ENCODE results near the gene RPSA.
"Not testable (repeated sequence)": the region's sequence is repeated elsewhere in the genome, so short reads cannot be mapped to it uniquely, and the experiment has no call there.

The RPSA gene

DNA sequence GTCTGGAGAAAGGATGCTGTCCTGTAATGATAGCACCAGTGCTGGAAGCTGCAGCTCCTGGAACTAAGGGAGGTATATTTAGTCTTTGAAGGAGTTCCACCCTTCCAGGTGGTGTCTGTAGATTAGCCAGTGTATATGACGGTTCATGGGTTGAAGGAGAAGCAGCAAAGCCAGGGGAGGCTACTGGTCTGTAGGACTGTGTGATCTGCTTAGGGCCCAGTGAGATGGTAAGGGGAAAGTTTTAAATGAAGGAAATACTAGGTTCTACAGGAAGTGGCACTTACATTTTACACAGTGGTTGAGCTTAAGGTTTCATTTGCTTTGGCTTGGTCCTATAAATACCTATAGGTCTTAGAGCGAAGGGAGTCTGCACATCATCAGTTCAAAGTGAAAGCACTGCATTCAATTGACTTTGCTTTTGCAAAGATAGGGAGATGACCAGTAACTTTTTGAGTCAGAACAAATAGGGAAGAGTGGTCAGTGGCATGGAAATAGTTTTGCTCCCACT lies 17.7 kb upstream of the RPSA start:
- DNase-seq (ENCODE audit: low read depth), result no peak

- no peak for DNase-seq (ENCODE audit: low read depth)
Observed at GRCh38 chr3:39390181-39390580, 16.3 kb upstream of the RPSA start.

DNA sequence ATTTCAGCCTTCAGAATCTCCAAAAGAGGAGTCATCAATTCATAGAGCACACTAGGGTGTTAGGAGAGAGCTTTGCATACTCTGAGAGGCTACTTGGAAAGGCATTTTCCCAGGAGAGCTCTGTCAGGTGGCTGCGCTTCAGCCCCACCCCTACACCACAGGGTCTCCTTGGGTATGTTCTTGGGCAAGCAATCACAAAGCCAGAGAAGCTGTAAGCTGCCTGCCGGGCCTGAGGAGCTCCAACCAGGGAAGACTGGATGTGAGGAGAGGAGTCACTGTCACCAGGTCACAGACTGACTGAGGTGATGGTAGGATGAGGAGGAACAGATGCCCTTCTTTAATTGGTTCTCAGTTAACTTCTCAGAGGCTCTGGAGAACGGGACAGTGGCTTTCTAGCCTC lies 9.8 kb upstream of the RPSA start:
- no peak for DNase-seq (ENCODE audit: low read depth)

- DNase-seq (ENCODE audit: low read depth), result no peak
Observed at GRCh38 chr3:39398700-39399099, 7.8 kb upstream of the RPSA start.

DNA sequence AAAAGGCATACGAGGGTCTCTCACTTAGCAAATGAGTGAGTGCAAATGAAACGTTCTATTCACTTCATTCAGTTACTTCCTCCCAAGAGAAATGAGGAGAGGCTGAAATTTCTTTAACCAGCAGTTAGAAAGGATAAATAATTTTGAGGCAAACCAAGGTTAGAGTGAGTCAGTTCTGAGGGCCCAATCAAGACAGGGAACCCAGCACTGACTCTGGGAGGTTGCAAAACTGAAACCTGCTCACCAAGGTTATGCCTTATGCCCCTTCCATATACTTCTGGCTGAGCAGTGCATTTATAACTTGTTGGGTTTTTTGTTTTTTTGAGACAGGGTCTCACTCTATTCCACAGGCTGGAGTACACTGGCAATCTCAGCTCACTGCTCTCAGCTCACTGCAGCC lies 4.5 kb upstream of the RPSA start:
- DNase-seq (ENCODE audit: low read depth), result no peak

GRCh38 chr3:39404943-39405686 lies 1.4 kb upstream of the RPSA start:
- no peak for DNase-seq (ENCODE audit: low read depth)

GRCh38 chr3:39405687-39406367 lies 693 bp upstream of the RPSA start:
- no peak for DNase-seq (ENCODE audit: low read depth)

- no peak for DNase-seq (ENCODE audit: low read depth)
Observed at GRCh38 chr3:39407259-39407629, 724 bp downstream of the RPSA start.

DNA sequence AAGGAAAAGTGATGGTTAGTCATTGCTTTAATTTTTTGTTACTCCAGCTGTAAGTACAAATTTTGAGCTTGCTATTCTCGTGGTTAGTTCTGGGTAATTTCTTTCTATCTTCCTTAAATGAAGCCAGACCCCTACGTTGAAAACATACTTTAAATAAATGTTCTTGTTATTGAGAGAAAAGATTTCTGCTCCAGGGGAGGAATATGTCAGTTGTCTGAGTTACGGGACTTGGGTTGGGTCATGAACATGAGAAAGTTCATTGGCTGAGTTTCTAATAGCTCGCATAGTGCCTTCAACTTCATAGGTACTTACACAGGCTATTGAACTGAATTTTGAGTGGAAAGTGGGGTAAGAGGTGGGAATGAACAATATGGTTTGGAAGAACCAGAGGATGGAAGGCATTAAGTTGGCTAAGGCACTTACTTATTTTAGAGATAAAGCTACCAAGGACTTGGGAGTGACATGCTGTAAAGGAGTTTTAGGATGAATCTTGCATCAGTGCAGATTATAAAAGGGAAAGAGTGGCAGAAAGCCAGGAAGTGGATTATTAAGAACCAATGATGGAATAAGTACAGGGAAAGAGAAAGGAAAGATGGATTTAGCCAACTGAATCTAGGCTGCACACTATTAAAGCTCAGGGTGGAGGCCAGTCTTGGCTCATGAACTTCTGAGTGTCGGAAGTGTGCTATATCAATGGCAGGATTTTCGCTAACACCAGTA lies 1.4 kb downstream of the RPSA start:
- DNase-seq (ENCODE audit: low read depth), result no peak

- DNase-seq (ENCODE audit: low read depth), result no peak
Observed at GRCh38 chr3:39408493-39409372, 2.2 kb downstream of the RPSA start.

DNA sequence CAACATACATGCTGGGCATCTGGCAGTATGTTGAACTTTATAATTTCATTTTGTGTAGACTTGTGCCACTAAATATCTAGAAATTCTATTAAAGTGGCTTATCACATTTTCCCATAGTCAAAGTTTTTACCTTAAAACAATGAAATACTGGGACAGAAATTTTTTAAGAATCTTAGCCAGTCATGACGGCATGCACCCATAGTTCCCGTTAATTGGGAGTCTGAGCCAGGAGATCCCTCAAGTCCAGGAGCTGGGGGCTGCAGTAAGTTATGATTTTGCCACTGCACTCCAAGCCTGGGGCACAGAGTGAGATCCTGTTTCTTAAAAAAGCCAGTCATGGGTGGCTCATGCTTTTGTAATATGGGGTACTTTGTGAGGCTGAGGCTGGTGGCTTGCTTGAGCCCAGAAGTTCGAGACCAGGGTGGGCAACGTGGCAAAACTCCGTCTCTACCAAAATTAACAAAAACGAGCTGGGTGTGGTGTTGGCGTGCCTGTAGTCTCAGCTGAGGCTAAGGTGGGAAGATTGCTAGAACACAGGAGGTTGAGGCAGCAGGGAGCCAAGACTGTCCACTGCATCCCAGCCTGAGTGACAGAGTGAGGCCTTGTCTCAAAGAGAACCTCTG lies 3.1 kb downstream of the RPSA start:
- no peak for DNase-seq (ENCODE audit: low read depth)

GRCh38 chr3:39410893-39411292 lies 4.4 kb downstream of the RPSA start:
- no peak for DNase-seq (ENCODE audit: low read depth)

GRCh38 chr3:39412668-39413260 lies 6.2 kb downstream of the RPSA start:
- DNase-seq (ENCODE audit: low read depth), result no peak

GRCh38 chr3:39413691-39414420 lies 7.3 kb downstream of the RPSA start:
- no peak for DNase-seq (ENCODE audit: low read depth)

GRCh38 chr3:39414421-39414907 lies 7.9 kb downstream of the RPSA start:
- DNase-seq (ENCODE audit: low read depth), result no peak

DNA sequence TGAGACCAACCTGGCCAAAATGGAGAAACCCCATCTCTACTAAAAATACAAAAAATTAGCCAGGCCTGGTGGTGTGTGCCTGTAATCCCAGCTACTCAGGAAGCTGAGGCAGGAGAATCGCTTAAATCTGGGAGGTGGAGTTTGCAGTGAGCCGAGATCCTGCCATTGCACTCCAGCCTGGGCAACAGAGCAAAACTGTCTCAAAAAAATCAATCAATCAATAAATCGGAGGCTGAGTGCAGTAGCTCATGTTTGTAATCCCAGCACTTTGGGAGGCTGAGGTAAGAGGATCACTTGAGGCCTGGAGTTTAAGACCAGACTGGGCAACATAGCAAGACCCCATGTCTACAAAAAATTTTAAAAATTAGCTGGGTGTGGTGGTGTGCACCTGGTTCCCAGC lies 8.8 kb downstream of the RPSA start:
- not testable (repeated sequence) for DNase-seq (ENCODE audit: low read depth)

DNA sequence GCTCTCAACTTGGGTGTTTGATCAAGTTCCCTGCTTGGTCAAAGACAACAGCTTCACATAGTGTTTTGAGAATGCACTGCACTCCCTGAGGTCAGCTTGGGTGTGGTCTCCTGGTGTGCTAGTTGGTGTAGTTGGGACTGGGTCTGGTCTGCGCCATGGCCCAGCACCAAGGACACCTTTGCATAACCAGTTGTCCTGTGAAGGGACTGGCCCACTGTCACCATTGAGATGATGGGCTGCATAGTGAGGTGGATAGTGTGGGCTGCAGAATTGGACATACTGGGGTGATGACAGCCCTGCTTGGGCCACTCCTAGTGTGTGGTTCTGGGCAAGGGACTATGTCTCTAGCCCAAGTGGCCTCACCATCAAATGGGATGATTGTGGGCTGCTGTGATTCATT lies 9.5 kb downstream of the RPSA start:
- no peak for DNase-seq (ENCODE audit: low read depth)

GRCh38 chr3:39416998-39417397 lies 10.5 kb downstream of the RPSA start:
- not testable (repeated sequence) for DNase-seq (ENCODE audit: low read depth)

- not testable (repeated sequence) for DNase-seq (ENCODE audit: low read depth)
Observed at GRCh38 chr3:39418556-39419225, 12.2 kb downstream of the RPSA start.
